Caco-2 (cell line): ENCODE data around the gene CARD6. TPM values are rescaled to one million over a fixed set of nuclear protein-coding genes. Genes with fewer than 3 reads are reported as not detected.

Source experiments
- BruUV-seq: library from RNA; stranded (reverse); fragments of 400-500 nt; replicated peaks from 2 replicates; lab custom pipeline; 2021; lab: Mats Ljungman, UMichigan
- CTCF ChIA-PET: fragments of 300-600 bp; sonication (Branson Sonifier 250); formaldehyde crosslinking; loops from one replicate; lab custom pipeline; 2022; ENCODE audit warnings: antibody characterized with exemption; lab: Charles Lee
- POLR2A ChIA-PET: fragments of 300-600 bp; sonication (Branson Sonifier 250); formaldehyde crosslinking; loops from one replicate; lab custom pipeline; 2022; ENCODE audit warnings: antibody characterized with exemption; lab: Charles Lee
- DNase-seq, 2 experiments: peaks; one replicate each; pipeline versions ENCODE4 v3.0.0 to v3.0.0-alpha.2; 2020 to 2022
- H3K27me3 ChIP-seq: replicated peaks from 2 replicates; pipeline ENCODE4 v1.6.0; 2011; ENCODE audit warnings: low read length; ENCODE audit not compliant: control insufficient read depth, insufficient read depth
- H3K36me3 ChIP-seq: 2 replicates; pipeline ENCODE4 v1.5.1; 2011; ENCODE audit warnings: low read length; ENCODE audit not compliant: control insufficient read depth, insufficient read depth
- H3K4me1 ChIP-seq: fragments of 250-450 bp; sonication (Bioruptor Pico); 2 replicates; pipeline ENCODE4 v1.5.1; 2020; ENCODE audit warnings: mild to moderate bottlenecking
- H3K4me3 ChIP-seq: 2 replicates; pipeline ENCODE4 v1.5.1; 2011; ENCODE audit warnings: low read depth, mild to moderate bottlenecking, control low read depth, low read length
- H3K9me3 ChIP-seq: fragments of 250-450 bp; sonication (Bioruptor Pico); 2 replicates; pipeline ENCODE4 v1.5.1; 2020; ENCODE audit warnings: mild to moderate bottlenecking, moderate library complexity
- H3K27ac Mint-ChIP-seq: one replicate; pipeline ENCODE4 v1.8.0; 2022; ENCODE audit warnings: mixed read lengths; ENCODE audit not compliant: unreplicated experiment
- H3K27me3 Mint-ChIP-seq: one replicate; pipeline ENCODE4 v1.8.0; 2022; ENCODE audit warnings: mixed read lengths; ENCODE audit not compliant: insufficient read depth, unreplicated experiment
- H3K36me3 Mint-ChIP-seq: one replicate; pipeline ENCODE4 v1.8.0; 2022; ENCODE audit warnings: mild to moderate bottlenecking, mixed read lengths; ENCODE audit not compliant: insufficient read depth, unreplicated experiment
- H3K4me1 Mint-ChIP-seq: one replicate; pipeline ENCODE4 v1.8.0; 2022; ENCODE audit warnings: low read depth, mixed read lengths; ENCODE audit not compliant: unreplicated experiment
- H3K4me3 Mint-ChIP-seq: one replicate; pipeline ENCODE4 v1.8.0; 2022; ENCODE audit warnings: mild to moderate bottlenecking, moderate library complexity, mixed read lengths; ENCODE audit not compliant: unreplicated experiment
- H3K9me3 Mint-ChIP-seq: one replicate; pipeline ENCODE4 v1.8.0; 2022; ENCODE audit warnings: mixed read lengths; ENCODE audit not compliant: unreplicated experiment
- CTCF ChIP-seq, 2 experiments: fragments of 200-600 bp in 1 of 2; IDR thresholded peaks; 1 replicate in 1 of 2; 2 replicates in 1 of 2; pipeline versions ENCODE4 v1.5.1 to v1.8.0; 2011 to 2022; ENCODE audit warnings: antibody characterized with exemption in 1 of 2, control low read depth in 1 of 2, inconsistent platforms in 1 of 2, low read depth in 1 of 2, low read length in 1 of 2, mild to moderate bottlenecking in 1 of 2, moderate library complexity in 1 of 2; ENCODE audit not compliant: insufficient read depth in 1 of 2, severe bottlenecking in 1 of 2, unreplicated experiment in 1 of 2
- intact Hi-C: fragments of 100-400 bp; cut with micrococcal nuclease; formaldehyde crosslinking; loops from one replicate; pipeline ENCODE4 v1.10.0; 2022; ENCODE audit not compliant: unreplicated experiment
- total RNA-seq: library from RNA; stranded (reverse); gene quantifications from 2 replicates; pipeline ENCODE4 v1.2.3, GENCODE V29; 2022

CARD6 gene
- total RNA-seq, 1 experiment from 2014 or later, result 0.14 TPM

GRCh38 chr5:40828690-40829661 lies 12.2 kb upstream of the CARD6 start:
- H3K4me1 Mint-ChIP-seq, result peaks cover 23% of the 10 kb centered on the region

GRCh38 chr5:40829748-40830533 lies 11.2 kb upstream of the CARD6 start:
- TF ChIP-seq CTCF (IDR thresholded peaks at IDR 0.05; ENCODE audit: insufficient read depth in 1 of 2, low read depth in 1 of 2, low read length in 1 of 2, severe bottlenecking in 1 of 2, unreplicated experiment in 1 of 2), result no peak
- ChIA-PET CTCF (no interaction called here), POLR2A (no interaction called here)
- H3K9me3 Mint-ChIP-seq, result no peaks in the 10 kb centered on the region
- no peak for DNase-seq
- H3K27me3 ChIP-seq, result no peaks in the 10 kb centered on the region
- H3K4me3 Mint-ChIP-seq, result no peak overlapping the region
- peaks cover 23% of the 10 kb centered on the region for H3K4me1 Mint-ChIP-seq
- H3K27ac Mint-ChIP-seq, result peak overlapping the region; percentile 83
- no peaks in the 10 kb centered on the region for H3K9me3 ChIP-seq
- peaks cover 99% of the 10 kb centered on the region for H3K36me3 Mint-ChIP-seq
- no peaks in the 10 kb centered on the region for H3K27me3 Mint-ChIP-seq
- H3K4me3 ChIP-seq, result no peak overlapping the region
- intact Hi-C loops, result no loop called here
- no TSS peak for BruUV-seq
- H3K4me1 ChIP-seq, result peaks cover 18% of the 10 kb centered on the region
- H3K36me3 ChIP-seq, result peaks cover 18% of the 10 kb centered on the region

More at GRCh38 chr5:40828690-40829661, 12.2 kb upstream of the CARD6 start:
- Mint-ChIP-seq H3K9me3 (no peaks in the 10 kb centered on the region), H3K36me3 (peaks cover 93% of the 10 kb centered on the region), H3K4me3 (no peak overlapping the region), H3K27ac (peak overlapping the region; percentile 83), H3K27me3 (no peaks in the 10 kb centered on the region)
- Histone ChIP-seq H3K36me3 (peaks cover 18% of the 10 kb centered on the region), H3K4me1 (peaks cover 18% of the 10 kb centered on the region), H3K9me3 (no peaks in the 10 kb centered on the region), H3K27me3 (no peaks in the 10 kb centered on the region), H3K4me3 (no peak overlapping the region)
- intact Hi-C loops, result no loop called here
- ChIA-PET POLR2A (interaction anchor here (0.6 kb wide), 1 partner anchor 30 kb away, joined by 5 read pairs; the partner anchor contains the start of gene PRKAA1), CTCF (no interaction called here)
- no peak for TF ChIP-seq CTCF (IDR thresholded peaks at IDR 0.05; ENCODE audit: insufficient read depth in 1 of 2, low read depth in 1 of 2, low read length in 1 of 2, severe bottlenecking in 1 of 2, unreplicated experiment in 1 of 2)
- no peak for DNase-seq
- no TSS peak for BruUV-seq
